Activated CD8-positive, alpha-beta memory T cell treated with anti-CD3 and anti-CD28 coated beads, Interleukin-2, amount 50 U/mL, for 24 hours (primary cell): ENCODE measurements around the gene EPHA8.

Source experiments
- DNase-seq: peaks from one replicate; pipeline ENCODE4 v3.0.0-alpha.2; 2020; ENCODE audit errors: extremely low read depth

The EPHA8 gene

DNA sequence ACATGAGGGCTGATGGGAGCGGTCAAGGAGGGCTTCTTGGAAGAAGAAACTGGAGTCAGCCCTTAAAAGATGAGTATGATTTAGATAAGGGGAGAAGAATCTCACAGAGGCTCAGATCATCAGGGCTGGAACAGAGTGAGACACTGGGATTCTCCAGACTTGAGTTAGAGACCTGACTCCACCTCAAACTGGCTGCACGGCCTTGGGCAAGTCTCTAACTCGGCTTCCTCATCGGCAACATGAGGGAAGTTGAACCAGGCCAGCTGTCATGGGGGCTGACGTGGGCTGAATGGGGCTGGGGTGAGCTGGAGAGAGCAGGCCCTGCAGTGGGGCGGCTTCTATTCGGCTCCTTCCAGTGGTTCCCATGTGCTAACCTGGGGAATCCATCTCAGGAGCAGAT lies 82.6 kb downstream of the EPHA8 start:
- no peak for DNase-seq

DNA sequence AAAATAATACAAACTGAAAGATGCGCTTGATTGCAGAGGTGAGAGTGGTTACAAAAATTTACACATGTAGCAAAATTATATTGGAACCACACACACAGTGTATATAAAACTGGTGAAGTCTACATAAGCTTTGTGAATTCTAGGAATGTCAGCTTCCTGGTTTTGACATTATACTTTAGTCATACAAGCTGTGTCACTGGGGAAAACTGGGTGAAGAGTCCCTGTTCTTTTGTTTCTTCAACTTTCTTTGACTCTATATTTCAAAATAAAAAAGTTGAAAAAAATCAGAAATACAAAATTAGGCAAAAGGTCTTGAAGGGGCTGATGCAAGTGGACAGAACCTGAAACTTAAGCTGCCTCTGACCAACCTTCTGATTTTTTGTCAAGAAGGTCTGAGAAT lies 83.1 kb downstream of the EPHA8 start:
- no peak for DNase-seq

DNA sequence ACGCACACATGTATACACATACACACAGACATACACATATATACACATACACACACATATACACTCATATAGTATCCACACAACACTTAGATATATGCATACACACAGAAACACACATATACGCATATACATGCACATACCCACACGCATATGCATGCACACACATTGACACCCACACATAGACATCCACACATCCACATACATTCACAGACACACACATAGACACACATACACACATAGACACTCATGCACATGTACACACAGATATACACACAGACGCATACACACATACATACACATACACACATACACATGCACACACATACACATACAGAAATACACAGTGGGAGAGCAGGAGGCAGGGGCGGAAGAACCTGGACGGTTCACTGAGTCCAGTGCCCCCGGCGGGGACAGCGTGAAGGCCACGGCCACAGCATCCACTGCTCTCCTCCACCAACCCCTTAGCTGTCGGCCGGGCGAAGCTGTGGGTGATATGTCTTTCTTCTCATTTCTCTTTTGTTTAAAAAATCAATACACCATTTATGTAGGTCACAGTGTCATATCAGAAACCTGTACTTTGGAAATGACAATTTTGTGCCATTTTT lies 86.9 kb downstream of the EPHA8 start:
- no peak for DNase-seq

- DNase-seq: no peak
Observed at GRCh38 chr1:22651941-22652856, 88.9 kb downstream of the EPHA8 start.

DNA sequence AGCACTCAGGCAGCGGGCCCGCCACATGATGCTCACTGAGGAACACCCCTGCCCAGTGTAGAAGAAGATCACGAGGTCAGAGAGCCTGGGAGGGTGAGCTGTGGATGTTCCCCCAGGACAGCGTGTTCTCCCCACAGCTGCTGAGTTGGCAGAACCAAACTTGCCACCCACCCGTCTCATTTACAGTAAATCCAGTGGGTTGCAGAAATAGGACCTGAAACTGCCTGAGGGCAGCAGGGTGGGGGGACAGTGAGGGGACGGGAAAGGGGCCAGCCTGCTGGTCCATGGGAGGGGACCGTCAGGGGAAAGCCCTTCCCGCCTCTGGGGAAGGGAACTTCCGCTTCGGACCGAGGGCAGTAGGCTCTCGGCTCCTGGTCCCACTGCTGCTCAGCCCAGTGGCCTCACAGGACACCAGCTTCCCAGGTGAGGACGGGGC lies 89.6 kb downstream of the EPHA8 start, which contains the start of gene C1QB:
TSS of gene C1QB (plus strand) at position 356 of the 436 bp plus-strand sequence. CDS start 6,227 bp downstream, outside the sequence.
- no peak for DNase-seq
